ENCODE data around the gene PPP2R3B. TPM values are rescaled to one million over a fixed set of nuclear protein-coding genes. Genes with fewer than 3 reads are reported as not detected.

The PPP2R3B gene
- total RNA-seq, 1 donor from 2014 or later, result 30.5 TPM

GRCh38 chrX:338281-338835, 48.3 kb downstream of the PPP2R3B start:
- no peak for TF ChIP-seq CTCF (IDR thresholded peaks at IDR 0.05)
- peaks cover 6% of the 10 kb centered on the region for H3K9me3 Mint-ChIP-seq (ENCODE audit: low read depth)

GRCh38 chrX:337331-337831, 49.3 kb downstream of the PPP2R3B start:
- Mint-ChIP-seq H3K27ac (ENCODE audit: unreplicated experiment) (no peak overlapping the region), H3K9me3 (ENCODE audit: low read depth) (peaks cover 6% of the 10 kb centered on the region), H3K4me1 (ENCODE audit: low read depth) (no peaks in the 10 kb centered on the region), H3K36me3 (ENCODE audit: low read depth) (peaks cover 24% of the 10 kb centered on the region), H3K27me3 (ENCODE audit: low read depth) (no peaks in the 10 kb centered on the region), H3K4me3 (ENCODE audit: unreplicated experiment) (no peak overlapping the region)
- TF ChIP-seq CTCF (IDR thresholded peaks at IDR 0.05), result no peak
- DNase-seq (ENCODE audit: low spot score), result peak; percentile 75

More at GRCh38 chrX:338281-338835, 48.3 kb downstream of the PPP2R3B start:
- Mint-ChIP-seq H3K27ac (ENCODE audit: unreplicated experiment) (no peak overlapping the region), H3K4me1 (ENCODE audit: low read depth) (no peaks in the 10 kb centered on the region), H3K27me3 (ENCODE audit: low read depth) (no peaks in the 10 kb centered on the region), H3K4me3 (ENCODE audit: unreplicated experiment) (no peak overlapping the region), H3K36me3 (ENCODE audit: low read depth) (peaks cover 24% of the 10 kb centered on the region)
- DNase-seq (ENCODE audit: low spot score), result peak; percentile 94

GRCh38 chrX:336227-336626, 50.5 kb downstream of the PPP2R3B start:
- no peak for TF ChIP-seq CTCF (IDR thresholded peaks at IDR 0.05)
- Mint-ChIP-seq H3K4me1 (ENCODE audit: low read depth) (peaks cover 5% of the 10 kb centered on the region), H3K36me3 (ENCODE audit: low read depth) (peaks cover 20% of the 10 kb centered on the region), H3K27me3 (ENCODE audit: low read depth) (no peaks in the 10 kb centered on the region), H3K27ac (ENCODE audit: unreplicated experiment) (no peak overlapping the region), H3K4me3 (ENCODE audit: unreplicated experiment) (no peak overlapping the region), H3K9me3 (ENCODE audit: low read depth) (peaks cover 6% of the 10 kb centered on the region)
- DNase-seq (ENCODE audit: low spot score), result peak; percentile 75

- TF ChIP-seq CTCF (IDR thresholded peaks at IDR 0.05), result no peak
Observed at GRCh38 chrX:335758-336155, 51.0 kb downstream of the PPP2R3B start.

GRCh38 chrX:334971-335757, 51.5 kb downstream of the PPP2R3B start:
- peaks cover 6% of the 10 kb centered on the region for H3K9me3 Mint-ChIP-seq (ENCODE audit: low read depth)
- H3K27ac Mint-ChIP-seq (ENCODE audit: unreplicated experiment), result no peak overlapping the region
- H3K36me3 Mint-ChIP-seq (ENCODE audit: low read depth), result peaks cover 20% of the 10 kb centered on the region
- H3K27me3 Mint-ChIP-seq (ENCODE audit: low read depth), result no peaks in the 10 kb centered on the region
- no peak overlapping the region for H3K4me3 Mint-ChIP-seq (ENCODE audit: unreplicated experiment)
- H3K4me1 Mint-ChIP-seq (ENCODE audit: low read depth), result peaks cover 5% of the 10 kb centered on the region
- peak; percentile 94 for DNase-seq (ENCODE audit: low spot score)
- TF ChIP-seq CTCF (IDR thresholded peaks at IDR 0.05), result no peak

More at GRCh38 chrX:335758-336155, 51.0 kb downstream of the PPP2R3B start:
- peaks cover 6% of the 10 kb centered on the region for H3K9me3 Mint-ChIP-seq (ENCODE audit: low read depth)
- no peaks in the 10 kb centered on the region for H3K27me3 Mint-ChIP-seq (ENCODE audit: low read depth)
- peaks cover 20% of the 10 kb centered on the region for H3K36me3 Mint-ChIP-seq (ENCODE audit: low read depth)
- no peak overlapping the region for H3K4me3 Mint-ChIP-seq (ENCODE audit: unreplicated experiment)
- H3K27ac Mint-ChIP-seq (ENCODE audit: unreplicated experiment), result no peak overlapping the region
- peak; percentile 41 for DNase-seq (ENCODE audit: low spot score)
- H3K4me1 Mint-ChIP-seq (ENCODE audit: low read depth), result peaks cover 5% of the 10 kb centered on the region
